Bronchial smooth muscle cell (primary cell): Measurements from ENCODE around the gene MIEN1. TPM values are rescaled to one million over a fixed set of nuclear protein-coding genes. Genes with fewer than 3 reads are reported as not detected.

Experiments used
- total RNA-seq: library from RNA; depleted of rRNA; stranded (reverse); fragments of >200 nt; gene quantifications from 2 replicates; pipeline ENCODE4 v1.2.1, GENCODE V29; 2014

MIEN1 gene
- total RNA-seq: 14.3 and 14.7 TPM in 2 replicates

GRCh38 chr17:39730095-39730921 is at the start of gene MIEN1:
Gene MIEN1, minus strand, starts transcription at chr17:39730532. Its CDS starts 37 bp downstream, at chr17:39730495.

GRCh38 chr17:39737760-39738567 is 7.6 kb upstream of the MIEN1 start, which contains the start of gene GRB7:
Gene GRB7, plus strand, starts transcription at chr17:39737938. Its CDS starts 4,364 bp downstream, at chr17:39742302.

GRCh38 chr17:39699818-39700147 is 30.5 kb downstream of the MIEN1 start, which contains the start of gene ERBB2:
Gene ERBB2, plus strand, starts transcription at chr17:39700064. Its CDS starts 175 bp downstream, at chr17:39700239.

GRCh38 chr17:39687546-39688474 is 42.5 kb downstream of the MIEN1 start, which contains the start of gene PGAP3:
Gene PGAP3, minus strand, starts transcription at chr17:39688057. Its CDS starts 43 bp downstream, at chr17:39688014.

Other genes with a start within 250 kb of the MIEN1 start
- under 0.01 TPM in 1 of 2 replicates, not detected in the other for gene NEUROD2, start 122.6 kb downstream of the MIEN1 start, total RNA-seq
- gene PPP1R1B, start 103.6 kb downstream of the MIEN1 start, total RNA-seq: 0.32 and 6.3 TPM in 2 replicates
- gene STARD3, start 93.4 kb downstream of the MIEN1 start, total RNA-seq: 18.1 and 25.2 TPM in 2 replicates
- 0.16 and 0.34 TPM in 2 replicates for gene TCAP, start 65.2 kb downstream of the MIEN1 start, total RNA-seq
- not detected in 2 replicates for gene PNMT, start 62.1 kb downstream of the MIEN1 start, total RNA-seq
- 12.5 and 20.2 TPM in 2 replicates for gene PGAP3, start 42.5 kb downstream of the MIEN1 start, total RNA-seq
- 24.6 and 30.3 TPM in 2 replicates for gene ERBB2, start 30.5 kb downstream of the MIEN1 start, total RNA-seq
- gene GRB7, start 7.4 kb upstream of the MIEN1 start, total RNA-seq: 0.16 TPM in 1 of 2 replicates, not detected in the other
- gene IKZF3, start 133.8 kb upstream of the MIEN1 start, total RNA-seq: under 0.01 TPM in 1 of 2 replicates, not detected in the other
- not detected in 2 replicates for gene ZPBP2, start 137.7 kb upstream of the MIEN1 start, total RNA-seq
- 5.5 and 5.6 TPM in 2 replicates for gene GSDMB, start 188.1 kb upstream of the MIEN1 start, total RNA-seq
- 58.2 and 69.5 TPM in 2 replicates for gene ORMDL3, start 197.1 kb upstream of the MIEN1 start, total RNA-seq
- not detected in 2 replicates for gene LRRC3C, start 197.2 kb upstream of the MIEN1 start, total RNA-seq
- not detected in 2 replicates for gene GSDMA, start 232.5 kb upstream of the MIEN1 start, total RNA-seq